ENCODE measurements around the gene HAUS2.
"Not testable (repeated sequence)": the region's sequence is repeated elsewhere in the genome, so short reads cannot be mapped to it uniquely, and the experiment has no call there.

Gene HAUS2

DNA sequence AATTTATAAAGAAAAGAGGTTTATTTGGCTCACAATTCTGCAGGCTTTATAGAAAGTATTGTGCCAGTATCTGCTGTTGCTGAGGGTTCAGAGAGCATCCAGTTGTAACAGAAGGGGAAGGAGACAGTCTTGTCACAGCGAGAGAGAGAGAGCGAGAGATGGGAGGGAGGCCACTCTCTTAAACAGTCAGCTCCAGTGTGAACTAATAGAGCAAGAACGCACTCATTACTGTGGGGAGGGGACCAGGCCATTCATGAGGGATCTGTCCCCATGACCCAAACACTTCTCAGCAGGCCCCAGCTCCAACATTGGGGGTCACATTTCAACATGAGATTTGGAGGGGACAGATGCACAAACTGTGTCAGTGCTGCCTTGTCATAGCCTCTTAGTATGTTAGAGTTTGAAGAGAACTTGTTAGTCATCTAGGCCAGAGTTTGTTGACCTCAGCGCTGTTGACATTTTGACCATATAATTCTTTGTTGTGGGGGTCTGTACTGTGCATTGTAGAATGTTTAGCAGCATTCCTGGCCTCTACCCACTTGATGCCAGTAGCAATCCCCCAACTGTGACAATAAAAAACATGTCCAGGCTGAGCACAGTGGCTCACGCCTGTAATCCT lies 42.1 kb downstream of the HAUS2 start:
- H3K4me3 ChIP-seq (ENCODE audit: low read depth, low read length) = no peak overlapping the region
- TF ChIP-seq CTCF (IDR thresholded peaks at IDR 0.05; ENCODE audit: low read depth, low read length) = no peak

- peak; percentile 29; the same call in 1 of the 2 replicates for TF ChIP-seq CTCF (IDR thresholded peaks at IDR 0.05; ENCODE audit: low read depth, low read length)
- no peak overlapping the region for H3K4me3 ChIP-seq (ENCODE audit: low read depth, low read length)
These were observed 42.7 kb downstream of the HAUS2 start for GRCh38 chr15:42591238-42591934.

- no peak overlapping the region for H3K4me3 ChIP-seq (ENCODE audit: low read depth, low read length)
- no peak for TF ChIP-seq CTCF (IDR thresholded peaks at IDR 0.05; ENCODE audit: low read depth, low read length)
These were observed 44.1 kb downstream of the HAUS2 start for GRCh38 chr15:42592716-42593115.

GRCh38 chr15:42593143-42593542 lies 44.5 kb downstream of the HAUS2 start:
- TF ChIP-seq CTCF (IDR thresholded peaks at IDR 0.05; ENCODE audit: low read depth, low read length) = no peak
- no peak overlapping the region for H3K4me3 ChIP-seq (ENCODE audit: low read depth, low read length)

DNA sequence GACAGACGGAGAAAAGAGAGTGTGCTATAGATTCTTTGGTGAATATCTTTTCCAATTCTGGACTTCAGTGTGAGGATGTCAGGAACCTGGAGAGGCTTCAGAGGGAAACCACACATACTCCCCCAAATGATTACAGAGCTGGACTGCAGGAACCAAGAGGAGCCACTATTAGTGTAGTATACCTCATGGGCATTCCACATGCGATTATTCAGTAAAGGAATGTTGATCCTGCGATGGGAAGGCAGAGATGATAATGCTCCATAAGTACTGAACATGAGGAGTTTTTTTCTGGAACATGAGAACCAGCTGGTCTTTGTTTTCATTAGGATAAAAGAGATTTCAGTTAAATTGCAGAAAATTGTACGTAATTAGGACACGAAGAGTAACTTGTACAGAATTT lies 45.5 kb downstream of the HAUS2 start:
- H3K4me3 ChIP-seq (ENCODE audit: low read depth, low read length) = no peak overlapping the region
- no peak for TF ChIP-seq CTCF (IDR thresholded peaks at IDR 0.05; ENCODE audit: low read depth, low read length)

- TF ChIP-seq CTCF (IDR thresholded peaks at IDR 0.05; ENCODE audit: low read depth, low read length) = no peak
- H3K4me3 ChIP-seq (ENCODE audit: low read depth, low read length) = 0 out of 2 replicates have a peak overlapping the region, but pooled peaks have one; percentile 2
These were observed 47.1 kb downstream of the HAUS2 start for GRCh38 chr15:42595626-42596240.

DNA sequence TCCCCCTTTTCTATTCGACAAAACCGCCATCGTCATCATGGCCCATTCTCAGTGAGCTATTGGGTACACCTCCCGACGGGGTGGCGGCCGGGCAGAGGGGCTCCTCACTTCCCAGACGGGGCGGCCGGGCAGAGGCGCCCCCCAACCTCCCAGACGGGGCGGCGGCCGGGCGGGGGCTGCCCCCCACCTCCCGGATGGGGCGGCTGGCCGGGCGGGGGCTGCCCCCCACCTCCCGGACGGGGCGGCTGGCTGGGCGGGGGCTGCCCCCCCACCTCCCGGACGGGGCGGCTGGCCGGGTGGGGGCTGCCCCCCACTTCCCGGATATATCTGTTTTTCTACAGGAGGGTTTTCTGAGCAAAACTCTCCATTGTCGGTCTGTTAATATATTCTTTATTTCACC lies 52.7 kb downstream of the HAUS2 start:
- H3K4me3 ChIP-seq (ENCODE audit: low read depth, low read length) = not testable (repeated sequence)
